Left renal pelvis (tissue), 4 donors: ENCODE measurements around the gene MAPT. TPM values are rescaled to one million over a fixed set of nuclear protein-coding genes. Genes with fewer than 3 reads are reported as not detected.

Experiments
- DNase-seq, 4 donors: peaks; one replicate each; pipeline ENCODE4 v3.0.0-alpha.2; 2013; ENCODE audit warnings: low read depth in 4 of 4, low spot score in 3 of 4
- polyA plus RNA-seq, 4 donors: library from polyadenylated mRNA; unstranded; fragments of 120-200 nt; gene quantifications; one replicate each; pipeline ENCODE4 v1.2.1, GENCODE V29; 2013; ENCODE audit not compliant: insufficient read length in 4 of 4

MAPT gene
- polyA plus RNA-seq, 4 donors = 7.2 to 11.2 (median 8.2) TPM

GRCh38 chr17:45969726-45970125, 75.4 kb downstream of the MAPT start:
- no peak for DNase-seq

DNA sequence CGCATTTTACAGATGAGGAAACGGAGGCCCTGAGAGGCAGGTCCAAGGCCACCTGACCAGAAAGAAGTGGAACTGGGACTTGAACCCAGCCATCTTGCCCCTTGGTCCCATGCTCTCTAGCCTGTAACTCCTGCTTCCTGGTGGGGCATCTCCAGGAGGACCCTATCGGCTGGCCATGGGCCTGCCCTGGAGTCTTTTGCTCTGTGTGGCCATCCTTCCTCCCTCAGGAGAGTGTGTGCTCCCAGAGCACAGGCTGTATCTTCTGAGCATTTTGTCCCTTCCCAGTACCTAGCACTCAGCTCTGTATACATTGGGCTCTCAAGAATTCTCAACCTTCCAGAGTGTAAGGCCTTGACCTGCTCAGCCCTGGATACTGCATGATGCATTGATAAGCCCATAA, 76.3 kb downstream of the MAPT start:
- no peak for DNase-seq

GRCh38 chr17:45971698-45972141, 77.4 kb downstream of the MAPT start:
- DNase-seq = no peak

DNA sequence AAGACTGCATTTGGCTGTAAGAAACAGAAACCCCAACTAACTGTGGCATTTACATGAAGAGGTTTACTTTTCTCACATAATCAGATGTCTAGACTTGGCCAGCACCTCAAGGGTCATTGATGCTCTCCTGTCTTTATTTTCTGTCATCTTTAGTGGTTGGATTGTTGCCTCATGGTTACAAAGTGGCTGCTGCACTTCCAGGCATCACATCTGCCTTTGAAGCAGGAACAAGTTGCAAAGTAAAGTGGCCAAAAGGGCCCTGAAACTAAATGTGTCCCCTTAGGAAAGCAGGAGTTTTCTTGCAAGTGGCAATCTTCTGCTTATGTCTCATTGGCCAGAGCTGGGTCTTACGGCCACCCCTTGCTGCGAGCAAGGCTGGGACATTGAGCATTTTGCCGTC, 78.2 kb downstream of the MAPT start:
- DNase-seq = no peak

GRCh38 chr17:45973099-45973780, 78.9 kb downstream of the MAPT start:
- DNase-seq = no peak

DNA sequence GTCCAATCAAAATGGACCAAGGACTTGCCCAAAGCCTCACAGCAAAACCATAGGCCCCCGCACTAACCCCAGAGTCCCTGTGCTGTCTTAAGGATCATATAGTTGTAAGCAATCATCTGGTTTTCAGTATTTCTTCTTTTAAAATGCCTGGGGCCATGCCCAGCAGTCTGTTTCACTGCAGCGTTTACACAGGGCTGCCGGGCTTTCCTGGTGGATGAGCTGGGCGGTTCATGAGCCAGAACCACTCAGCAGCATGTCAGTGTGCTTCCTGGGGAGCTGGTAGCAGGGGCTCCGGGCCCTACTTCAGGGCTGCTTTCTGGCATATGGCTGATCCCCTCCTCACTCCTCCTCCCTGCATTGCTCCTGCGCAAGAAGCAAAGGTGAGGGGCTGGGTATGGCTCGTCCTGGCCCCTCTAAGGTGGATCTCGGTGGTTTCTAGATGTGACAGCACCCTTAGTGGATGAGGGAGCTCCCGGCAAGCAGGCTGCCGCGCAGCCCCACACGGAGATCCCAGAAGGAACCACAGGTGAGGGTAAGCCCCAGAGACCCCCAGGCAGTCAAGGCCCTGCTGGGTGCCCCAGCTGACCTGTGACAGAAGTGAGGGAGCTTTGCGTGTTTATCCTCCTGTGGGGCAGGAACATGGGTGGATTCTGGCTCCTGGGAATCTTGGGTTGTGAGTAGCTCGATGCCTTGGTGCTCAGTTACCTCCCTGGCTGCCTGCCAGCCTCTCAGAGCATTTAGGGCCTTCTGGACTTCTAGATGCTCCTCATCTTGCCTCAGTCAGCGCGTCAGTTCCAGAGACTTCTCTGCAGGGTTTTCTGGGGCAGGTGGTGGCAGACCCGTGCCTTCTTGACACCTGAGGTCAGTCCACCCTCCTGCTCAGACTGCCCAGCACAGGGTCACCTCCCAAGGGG, 79.8 kb downstream of the MAPT start:
- no peak for DNase-seq

DNA sequence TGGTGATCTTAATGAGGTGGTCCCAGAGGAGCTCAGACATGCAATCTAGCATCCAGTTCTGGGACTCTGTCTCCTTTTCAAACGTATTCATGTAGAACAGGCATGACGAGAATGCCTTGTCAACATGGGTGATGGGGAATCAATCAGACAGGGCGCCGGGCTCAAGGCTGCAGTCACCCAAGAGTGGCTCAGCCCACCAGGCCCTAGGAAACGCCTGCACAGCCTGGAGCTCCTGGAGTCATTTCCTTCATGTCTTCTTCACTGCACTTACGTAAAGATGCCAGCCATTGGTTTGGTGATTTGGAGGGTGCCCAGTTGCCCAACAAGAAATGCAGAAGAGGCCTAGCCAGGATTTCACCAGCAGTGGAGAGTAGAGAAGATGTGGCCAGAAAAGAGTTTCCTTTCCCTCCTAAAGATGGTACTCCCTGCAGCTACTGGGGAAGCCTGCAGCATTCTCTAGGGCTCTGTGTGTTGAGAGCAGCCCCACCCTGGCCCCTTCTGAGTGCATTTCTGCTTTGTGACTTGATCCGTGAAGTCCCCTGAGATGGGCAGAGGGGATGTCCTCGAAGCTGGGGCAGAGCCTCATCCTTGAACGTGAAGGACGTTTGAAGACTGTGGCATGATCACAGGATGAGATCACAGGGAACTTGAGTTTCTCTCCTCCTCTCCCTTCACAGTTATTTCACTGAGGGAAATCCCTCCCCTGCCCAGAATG, 80.7 kb downstream of the MAPT start:
- no peak for DNase-seq

- DNase-seq = no peak
Measured at GRCh38 chr17:45975640-45976295, 81.4 kb downstream of the MAPT start.

DNA sequence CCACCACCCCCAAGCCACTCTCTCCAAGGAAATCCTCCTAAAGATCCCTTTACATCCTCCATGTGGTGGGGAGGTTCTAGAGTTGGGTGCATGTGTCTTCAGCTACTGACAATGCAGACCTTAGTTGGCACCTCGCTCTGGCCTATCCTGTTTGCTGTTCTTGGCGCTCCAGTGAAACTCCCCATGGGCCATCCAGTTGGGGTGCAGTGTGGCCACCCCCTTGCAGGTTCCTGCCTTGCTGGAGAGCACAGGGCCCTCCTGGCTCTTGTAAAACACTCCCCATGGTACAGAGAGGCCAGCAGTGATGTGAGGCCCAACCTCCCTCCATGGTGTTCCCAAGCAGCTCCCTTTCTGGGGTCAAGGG, 82.0 kb downstream of the MAPT start:
- DNase-seq = no peak

- DNase-seq = no peak
Measured at GRCh38 chr17:45976755-45977505, 82.6 kb downstream of the MAPT start.

DNA sequence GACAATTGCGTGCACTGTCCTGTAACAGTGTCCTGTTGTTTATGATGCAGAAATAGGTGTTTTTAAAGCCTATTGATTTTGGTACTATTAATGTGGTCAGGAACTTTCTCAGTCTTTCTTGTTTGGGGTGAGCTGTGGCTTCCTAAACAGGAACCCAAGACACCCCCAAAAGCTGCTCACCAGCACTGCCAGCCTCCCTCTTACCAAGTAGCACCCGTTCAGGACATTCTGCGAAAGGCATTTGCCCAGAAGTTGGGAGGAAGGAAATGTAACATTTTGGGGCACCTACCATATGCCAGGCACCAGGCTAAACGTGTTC, 83.1 kb downstream of the MAPT start:
- DNase-seq = no peak

GRCh38 chr17:45977976-45978626, 83.7 kb downstream of the MAPT start:
- DNase-seq = no peak

DNA sequence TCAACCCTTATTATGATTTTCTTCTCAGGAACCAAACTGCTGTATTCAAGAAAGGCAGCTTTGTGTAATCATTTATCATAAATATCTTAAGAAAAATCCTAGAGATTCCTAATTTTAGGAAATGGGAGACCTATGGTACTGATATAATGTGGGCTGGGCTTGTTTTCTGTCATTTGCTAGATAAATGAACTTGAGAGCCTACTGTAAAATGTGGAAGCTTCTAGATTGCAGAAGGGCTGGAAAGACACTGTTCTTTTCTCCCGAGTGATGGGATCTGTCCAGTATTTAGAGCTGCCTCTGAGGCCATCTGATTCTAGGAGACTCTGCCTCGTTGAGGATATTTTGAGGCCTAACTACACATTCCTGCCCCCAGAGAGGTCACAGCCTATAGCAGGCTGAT, 84.8 kb downstream of the MAPT start:
- DNase-seq = no peak

- DNase-seq = no peak
Measured at GRCh38 chr17:45980855-45981254, 86.5 kb downstream of the MAPT start.

DNA sequence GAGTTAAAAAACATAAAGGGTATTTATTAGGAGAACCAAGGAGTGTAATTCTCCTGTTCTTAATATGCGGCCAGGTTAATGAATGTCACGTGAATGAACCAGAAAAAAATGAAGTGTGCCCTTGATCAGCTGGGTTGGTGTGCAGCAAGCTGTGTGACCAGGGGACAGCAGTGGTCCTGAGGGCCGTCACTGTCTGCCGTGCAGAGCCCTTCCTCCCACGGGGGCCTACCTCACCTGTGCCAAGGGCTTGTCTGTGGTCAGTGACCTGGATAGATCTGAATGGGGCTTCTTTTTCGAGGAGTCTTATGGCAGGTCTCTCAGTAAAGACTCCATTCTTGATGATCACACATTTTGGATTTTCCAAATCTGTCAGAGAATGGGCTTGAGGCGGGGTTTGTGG, 87.0 kb downstream of the MAPT start:
- DNase-seq = no peak

GRCh38 chr17:45982791-45983613, 88.6 kb downstream of the MAPT start:
- no peak for DNase-seq

DNA sequence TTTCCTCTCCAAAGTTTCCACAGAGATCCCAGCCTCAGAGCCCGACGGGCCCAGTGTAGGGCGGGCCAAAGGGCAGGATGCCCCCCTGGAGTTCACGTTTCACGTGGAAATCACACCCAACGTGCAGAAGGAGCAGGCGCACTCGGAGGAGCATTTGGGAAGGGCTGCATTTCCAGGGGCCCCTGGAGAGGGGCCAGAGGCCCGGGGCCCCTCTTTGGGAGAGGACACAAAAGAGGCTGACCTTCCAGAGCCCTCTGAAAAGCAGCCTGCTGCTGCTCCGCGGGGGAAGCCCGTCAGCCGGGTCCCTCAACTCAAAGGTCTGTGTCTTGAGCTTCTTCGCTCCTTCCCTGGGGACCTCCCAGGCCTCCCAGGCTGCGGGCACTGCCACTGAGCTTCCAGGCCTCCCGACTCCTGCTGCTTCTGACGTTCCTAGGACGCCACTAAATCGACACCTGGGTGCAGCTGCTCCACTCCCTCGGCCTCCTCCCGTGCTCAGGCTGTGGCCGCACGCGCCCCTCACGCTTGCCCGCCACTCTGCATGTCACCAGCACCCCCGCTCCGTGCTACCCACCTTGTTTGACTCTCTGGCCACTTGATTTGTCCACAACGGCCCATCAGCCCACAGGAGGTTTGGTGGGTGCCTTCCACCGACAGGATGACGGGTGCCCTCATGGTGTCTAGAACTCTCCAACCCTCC, 89.4 kb downstream of the MAPT start:
- no peak for DNase-seq

DNA sequence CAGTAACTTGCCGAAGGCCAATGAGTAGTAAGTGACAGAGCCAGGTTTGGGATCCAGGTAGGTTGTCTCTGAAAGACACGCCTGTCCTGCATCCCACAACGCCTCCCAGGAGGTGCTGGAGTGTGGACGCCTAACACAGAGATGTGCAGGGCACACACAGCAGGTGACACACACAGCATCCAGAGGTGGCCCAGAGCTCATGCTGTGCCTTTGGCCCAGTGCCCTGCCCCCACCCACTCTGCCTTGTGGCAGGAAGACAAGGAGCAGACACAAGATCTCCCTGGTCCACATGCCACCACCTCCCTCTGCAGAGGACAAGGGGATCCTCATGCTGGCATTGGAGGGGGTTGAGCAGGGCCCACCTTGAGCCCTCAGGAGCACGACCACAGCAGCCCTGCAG, 90.0 kb downstream of the MAPT start:
- DNase-seq = no peak
